Fibroblast of lung (primary cell): ENCODE results near the gene C10orf62.

ENCODE experiments used
- EZH2 ChIP-seq: IDR thresholded peaks from 2 replicates; pipeline ENCODE4 v1.5.1; 2012; ENCODE audit warnings: low read length, control low read depth, mild to moderate bottlenecking; ENCODE audit errors: missing control alignments
- TF ChIP-seq, protein P1 (sequence below), 2 donors: IDR thresholded peaks in 1 of 2; conservative IDR thresholded peaks in 1 of 2; 1 replicate in 1 of 2; 2 replicates in 1 of 2; pipeline ENCODE4 v1.5.1; 2011 to 2012; ENCODE audit warnings: low read length in 2 of 2, control low read depth in 1 of 2, inconsistent platforms in 1 of 2, low read depth in 1 of 2, mild to moderate bottlenecking in 1 of 2

DNA sequence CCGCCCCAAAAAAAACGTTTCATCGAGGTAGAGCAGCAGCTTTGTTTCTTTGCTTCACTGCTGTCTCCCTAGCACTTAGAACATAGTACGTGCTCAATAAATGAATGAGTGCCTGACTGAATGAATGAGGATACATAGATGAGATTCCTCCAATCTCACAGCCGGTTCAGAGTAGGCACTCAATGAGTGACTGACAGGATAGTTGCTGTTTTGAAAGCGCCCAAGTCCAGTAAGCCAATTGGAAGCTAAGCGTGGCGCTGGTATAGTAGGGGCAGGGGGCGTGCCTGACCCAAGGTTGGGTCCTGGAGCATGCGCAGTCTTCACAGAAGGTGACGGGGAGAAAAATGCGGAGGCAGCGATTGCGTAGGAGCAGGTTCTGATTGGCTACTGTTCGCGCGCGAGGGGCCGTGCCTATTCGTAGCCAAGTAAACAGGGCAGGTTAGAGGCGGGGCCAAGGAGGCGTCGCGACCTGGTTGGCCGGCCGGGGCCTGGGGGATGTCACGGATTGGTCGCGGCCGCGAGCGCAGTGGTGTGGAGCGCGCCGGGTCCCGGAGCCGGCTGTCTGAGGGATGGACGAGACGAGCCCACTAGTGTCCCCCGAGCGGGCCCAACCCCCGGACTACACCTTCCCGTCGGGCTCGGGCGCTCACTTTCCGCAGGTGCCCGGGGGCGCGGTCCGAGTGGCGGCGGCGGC is 50.8 kb downstream of the C10orf62 start, which contains the start of gene PI4K2A:
- TF ChIP-seq, protein P1, sequence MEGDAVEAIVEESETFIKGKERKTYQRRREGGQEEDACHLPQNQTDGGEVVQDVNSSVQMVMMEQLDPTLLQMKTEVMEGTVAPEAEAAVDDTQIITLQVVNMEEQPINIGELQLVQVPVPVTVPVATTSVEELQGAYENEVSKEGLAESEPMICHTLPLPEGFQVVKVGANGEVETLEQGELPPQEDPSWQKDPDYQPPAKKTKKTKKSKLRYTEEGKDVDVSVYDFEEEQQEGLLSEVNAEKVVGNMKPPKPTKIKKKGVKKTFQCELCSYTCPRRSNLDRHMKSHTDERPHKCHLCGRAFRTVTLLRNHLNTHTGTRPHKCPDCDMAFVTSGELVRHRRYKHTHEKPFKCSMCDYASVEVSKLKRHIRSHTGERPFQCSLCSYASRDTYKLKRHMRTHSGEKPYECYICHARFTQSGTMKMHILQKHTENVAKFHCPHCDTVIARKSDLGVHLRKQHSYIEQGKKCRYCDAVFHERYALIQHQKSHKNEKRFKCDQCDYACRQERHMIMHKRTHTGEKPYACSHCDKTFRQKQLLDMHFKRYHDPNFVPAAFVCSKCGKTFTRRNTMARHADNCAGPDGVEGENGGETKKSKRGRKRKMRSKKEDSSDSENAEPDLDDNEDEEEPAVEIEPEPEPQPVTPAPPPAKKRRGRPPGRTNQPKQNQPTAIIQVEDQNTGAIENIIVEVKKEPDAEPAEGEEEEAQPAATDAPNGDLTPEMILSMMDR (conservative IDR thresholded peaks at IDR 0.05 in 1 of 2, IDR thresholded peaks at IDR 0.05 in 1 of 2; ENCODE audit: low read depth in 1 of 2, low read length in 2 of 2), result no peak
- TF ChIP-seq EZH2, result no peak
